Calu3 (cell line): ENCODE data around the gene AGPAT3. TPM values are rescaled to one million over a fixed set of nuclear protein-coding genes. Genes with fewer than 3 reads are reported as not detected.

Experiments used
- BruUV-seq: library from RNA; stranded (reverse); fragments of 400-500 nt; replicated peaks from 2 replicates; lab custom pipeline; 2021; lab: Mats Ljungman, UMichigan
- CTCF ChIA-PET: fragments of 300-600 bp; sonication (Branson Sonifier 250); formaldehyde crosslinking; loops from one replicate; lab custom pipeline; 2022; ENCODE audit warnings: antibody characterized with exemption; lab: Charles Lee
- DNase-seq: peaks from one replicate; pipeline ENCODE4 v3.0.0; 2022
- H3K27ac Mint-ChIP-seq: one replicate; pipeline ENCODE4 v1.8.0; 2022; ENCODE audit warnings: mixed read lengths; ENCODE audit not compliant: unreplicated experiment
- H3K27me3 Mint-ChIP-seq: one replicate; pipeline ENCODE4 v1.8.0; 2022; ENCODE audit warnings: mixed read lengths; ENCODE audit not compliant: unreplicated experiment
- H3K36me3 Mint-ChIP-seq: one replicate; pipeline ENCODE4 v1.8.0; 2022; ENCODE audit warnings: mild to moderate bottlenecking, moderate library complexity, mixed read lengths; ENCODE audit not compliant: insufficient read depth, unreplicated experiment
- H3K4me1 Mint-ChIP-seq: one replicate; pipeline ENCODE4 v1.8.0; 2022; ENCODE audit warnings: mild to moderate bottlenecking, low read depth, mixed read lengths; ENCODE audit not compliant: unreplicated experiment
- H3K4me3 Mint-ChIP-seq: one replicate; pipeline ENCODE4 v1.8.0; 2022; ENCODE audit warnings: mild to moderate bottlenecking, low read depth, moderate library complexity, mixed read lengths; ENCODE audit not compliant: unreplicated experiment
- H3K9me3 Mint-ChIP-seq: one replicate; pipeline ENCODE4 v1.8.0; 2022; ENCODE audit warnings: low read depth, mixed read lengths; ENCODE audit not compliant: unreplicated experiment
- intact Hi-C: fragments of 100-400 bp; cut with micrococcal nuclease; formaldehyde crosslinking; loops from one replicate; pipeline ENCODE4 v1.10.0; 2022; ENCODE audit not compliant: unreplicated experiment
- total RNA-seq: library from RNA; stranded (reverse); gene quantifications from 2 replicates; pipeline ENCODE4 v1.2.3, GENCODE V29; 2022
- TF ChIP-seq, protein P1 (sequence below): fragments of 200-600 bp; IDR thresholded peaks from one replicate; pipeline ENCODE4 v1.8.0; 2022; ENCODE audit warnings: antibody characterized with exemption; ENCODE audit not compliant: unreplicated experiment

Gene AGPAT3
- total RNA-seq, 1 experiment from 2014 or later: 61.2 TPM

DNA sequence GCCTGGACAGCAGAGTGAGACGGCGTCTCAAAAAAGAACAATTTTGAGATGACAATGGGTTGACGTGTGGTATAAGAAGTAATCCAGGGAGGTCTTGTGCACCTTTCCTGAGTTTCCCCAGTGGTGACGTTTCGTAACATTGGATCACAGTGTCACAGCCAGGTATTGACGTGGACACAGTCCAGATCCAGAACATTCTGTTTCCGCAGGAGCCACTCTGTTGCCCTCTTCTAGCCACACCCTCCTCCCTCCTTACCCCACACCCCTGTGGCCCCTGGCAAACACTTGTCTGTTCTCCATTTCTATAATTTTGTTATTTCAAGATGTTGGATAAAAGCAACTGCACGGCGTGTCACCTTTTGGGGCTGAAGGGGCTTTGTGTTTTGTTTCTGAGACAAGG is 140.6 kb downstream of the AGPAT3 start:
- CTCF ChIA-PET: interaction anchor here (0.6 to 0.8 kb wide), 2 partner anchors 87 to 122 kb away, joined by 4 read pairs; no protein-coding TSS in a partner anchor
- Mint-ChIP-seq H3K9me3 (no peaks in the 10 kb centered on the region), H3K27ac (no peak overlapping the region), H3K27me3 (no peaks in the 10 kb centered on the region), H3K4me3 (no peak overlapping the region), H3K36me3 (no peaks in the 10 kb centered on the region), H3K4me1 (no peaks in the 10 kb centered on the region)
- no TSS peak for BruUV-seq
- intact Hi-C loops: no loop called here
- DNase-seq: no peak
- TF ChIP-seq, protein P1, sequence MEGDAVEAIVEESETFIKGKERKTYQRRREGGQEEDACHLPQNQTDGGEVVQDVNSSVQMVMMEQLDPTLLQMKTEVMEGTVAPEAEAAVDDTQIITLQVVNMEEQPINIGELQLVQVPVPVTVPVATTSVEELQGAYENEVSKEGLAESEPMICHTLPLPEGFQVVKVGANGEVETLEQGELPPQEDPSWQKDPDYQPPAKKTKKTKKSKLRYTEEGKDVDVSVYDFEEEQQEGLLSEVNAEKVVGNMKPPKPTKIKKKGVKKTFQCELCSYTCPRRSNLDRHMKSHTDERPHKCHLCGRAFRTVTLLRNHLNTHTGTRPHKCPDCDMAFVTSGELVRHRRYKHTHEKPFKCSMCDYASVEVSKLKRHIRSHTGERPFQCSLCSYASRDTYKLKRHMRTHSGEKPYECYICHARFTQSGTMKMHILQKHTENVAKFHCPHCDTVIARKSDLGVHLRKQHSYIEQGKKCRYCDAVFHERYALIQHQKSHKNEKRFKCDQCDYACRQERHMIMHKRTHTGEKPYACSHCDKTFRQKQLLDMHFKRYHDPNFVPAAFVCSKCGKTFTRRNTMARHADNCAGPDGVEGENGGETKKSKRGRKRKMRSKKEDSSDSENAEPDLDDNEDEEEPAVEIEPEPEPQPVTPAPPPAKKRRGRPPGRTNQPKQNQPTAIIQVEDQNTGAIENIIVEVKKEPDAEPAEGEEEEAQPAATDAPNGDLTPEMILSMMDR: no peak

DNA sequence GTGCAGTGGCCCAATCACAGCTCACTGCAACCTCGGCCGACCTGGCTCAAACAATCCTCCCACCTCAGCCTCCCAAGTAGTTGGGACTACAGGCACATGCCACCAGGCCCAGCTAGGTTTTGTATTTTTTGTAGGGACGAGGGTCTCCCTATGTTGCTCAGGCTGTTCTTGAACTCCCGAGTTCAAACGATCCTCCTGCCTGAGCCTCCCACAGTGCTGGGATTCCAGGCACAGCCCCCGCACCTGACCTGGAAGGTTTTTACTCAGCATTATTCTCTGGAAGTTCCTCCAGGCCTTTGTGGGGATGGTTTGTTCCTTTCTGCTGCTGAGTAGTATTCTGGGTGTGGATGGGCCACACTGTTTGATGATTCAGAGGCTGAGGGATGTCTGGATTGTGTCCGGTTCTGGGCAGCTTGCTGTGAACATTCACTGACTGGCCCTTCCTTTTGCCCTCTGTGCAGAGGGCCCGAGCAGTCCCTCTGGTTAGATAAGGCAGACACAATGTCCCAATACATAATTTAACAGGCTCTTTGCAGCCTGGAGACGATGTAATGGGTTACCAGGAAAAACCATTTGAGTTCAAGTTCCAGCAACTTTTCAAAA is 141.1 kb downstream of the AGPAT3 start:
- CTCF ChIA-PET: interaction anchor here (0.6 to 0.8 kb wide), 2 partner anchors 88 to 122 kb away, joined by 4 read pairs; no protein-coding TSS in a partner anchor
- no peaks in the 10 kb centered on the region for H3K9me3 Mint-ChIP-seq
- no peak overlapping the region for H3K27ac Mint-ChIP-seq
- intact Hi-C loops: no loop called here
- peak; percentile 47 for DNase-seq
- TF ChIP-seq, protein P1: no peak
- H3K36me3 Mint-ChIP-seq: peaks cover 2% of the 10 kb centered on the region
- H3K4me3 Mint-ChIP-seq: no peak overlapping the region
- H3K27me3 Mint-ChIP-seq: no peaks in the 10 kb centered on the region
- BruUV-seq: no TSS peak
- no peaks in the 10 kb centered on the region for H3K4me1 Mint-ChIP-seq

DNA sequence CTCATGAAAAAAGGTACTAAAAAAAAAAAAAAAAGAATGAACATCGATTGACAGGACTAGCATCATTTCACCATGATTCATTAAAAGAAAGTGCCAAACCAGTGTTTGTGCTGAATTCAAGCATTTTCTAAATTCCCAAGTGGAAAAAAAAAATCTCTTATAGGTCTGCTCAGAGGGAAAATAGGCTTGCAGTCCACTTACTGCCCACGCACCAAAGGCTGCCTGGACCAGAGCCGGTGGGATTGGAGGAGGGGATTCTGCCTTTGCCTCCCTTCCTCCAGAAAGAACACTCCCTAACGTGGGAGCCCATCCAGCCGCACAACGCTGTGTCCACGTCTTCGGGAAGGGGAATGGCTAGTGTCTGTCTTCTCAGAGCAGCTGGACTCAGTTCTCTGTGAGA is 141.6 kb downstream of the AGPAT3 start:
- intact Hi-C loops: no loop called here
- H3K27ac Mint-ChIP-seq: no peak overlapping the region
- no peaks in the 10 kb centered on the region for H3K9me3 Mint-ChIP-seq
- CTCF ChIA-PET: no interaction called here
- H3K4me1 Mint-ChIP-seq: no peaks in the 10 kb centered on the region
- peaks cover 7% of the 10 kb centered on the region for H3K36me3 Mint-ChIP-seq
- H3K27me3 Mint-ChIP-seq: no peaks in the 10 kb centered on the region
- no peak overlapping the region for H3K4me3 Mint-ChIP-seq
- no peak for DNase-seq
- BruUV-seq: no TSS peak
- TF ChIP-seq, protein P1: no peak

DNA sequence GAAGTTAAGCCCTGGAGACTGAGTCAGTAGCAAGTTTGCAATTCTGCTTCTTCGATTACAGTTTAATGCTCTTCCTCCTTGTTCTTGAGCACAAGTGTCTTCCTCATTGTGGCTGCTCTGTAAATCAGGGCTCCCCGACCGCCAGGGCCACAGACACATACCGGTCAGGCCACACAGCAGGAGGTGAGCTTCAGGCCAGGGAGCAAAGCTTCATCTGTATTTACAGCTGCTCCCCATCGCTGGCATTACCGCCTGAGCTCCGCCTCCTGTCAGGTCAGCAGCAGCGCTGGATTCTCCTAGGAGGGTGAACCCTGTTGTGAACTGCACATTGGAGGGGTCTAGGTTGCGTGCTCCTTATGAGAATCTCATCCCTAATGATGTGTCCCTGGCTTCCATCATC is 145.4 kb downstream of the AGPAT3 start:
- intact Hi-C loops: no loop called here
- no TSS peak for BruUV-seq
- TF ChIP-seq, protein P1: no peak
- no peak overlapping the region for H3K4me3 Mint-ChIP-seq
- H3K27me3 Mint-ChIP-seq: no peaks in the 10 kb centered on the region
- H3K4me1 Mint-ChIP-seq: no peaks in the 10 kb centered on the region
- no peak for DNase-seq
- no peaks in the 10 kb centered on the region for H3K9me3 Mint-ChIP-seq
- H3K36me3 Mint-ChIP-seq: peaks cover 24% of the 10 kb centered on the region
- CTCF ChIA-PET: interaction anchor here (0.6 kb wide), 1 partner anchor 222 kb away, joined by 3 read pairs; no protein-coding TSS in a partner anchor
- H3K27ac Mint-ChIP-seq: no peak overlapping the region
